Measurements from ENCODE around the gene PI4KA. TPM values are rescaled to one million over a fixed set of nuclear protein-coding genes. Genes with fewer than 3 reads are reported as not detected.
A peak's percentile ranks its signal among the peaks of the same experiment; 100 is the strongest.

The PI4KA gene
- total and polyA plus RNA-seq, 2 of the 13 experiments (the other 11 are each of a cell fraction or from before 2014, with no cell fraction given), result 27.4 to 56.4 TPM

- TF ChIP-seq ZBTB37 (CRISPR knock-in tag; IDR thresholded peaks at IDR 0.05) (peak; percentile 100), ZNF3 (CRISPR knock-in tag; IDR thresholded peaks at IDR 0.05) (0 out of 2 replicates have a peak, but pooled peaks have one; percentile 17), FOXM1 (CRISPR knock-in tag; IDR thresholded peaks at IDR 0.05) (no peak), ZNF557 (CRISPR knock-in tag; IDR thresholded peaks at IDR 0.05) (no peak), KMT2A (CRISPR knock-in tag; IDR thresholded peaks at IDR 0.05) (no peak), ZNF709 (CRISPR knock-in tag; IDR thresholded peaks at IDR 0.05) (no peak), THAP8 (CRISPR knock-in tag; IDR thresholded peaks at IDR 0.05; ENCODE audit: borderline replicate concordance) (no peak), EEA1 (CRISPR knock-in tag; IDR thresholded peaks at IDR 0.05; ENCODE audit: borderline replicate concordance) (no peak), TARDBP (CRISPR knock-in tag; IDR thresholded peaks at IDR 0.05) (peak; percentile 94), JUN (CRISPR knock-in tag; IDR thresholded peaks at IDR 0.05) (peak; percentile 94; the same call in 1 of the 2 replicates), PHF5A (CRISPR knock-in tag; IDR thresholded peaks at IDR 0.05; ENCODE audit: low read depth, unreplicated experiment) (peak; percentile 76), HOMEZ (CRISPR knock-in tag; IDR thresholded peaks at IDR 0.05; ENCODE audit: low read depth) (peak; percentile 38; the same call in 1 of the 2 replicates), ZNF766 (CRISPR knock-in tag; IDR thresholded peaks at IDR 0.05; ENCODE audit: borderline replicate concordance) (no peak), ZNF441 (CRISPR knock-in tag; IDR thresholded peaks at IDR 0.05; ENCODE audit: borderline replicate concordance) (no peak), ZNF792 (CRISPR knock-in tag; IDR thresholded peaks at IDR 0.05) (no peak; the same call in 1 of the 2 replicates), ZNF101 (CRISPR knock-in tag; IDR thresholded peaks at IDR 0.05; ENCODE audit: borderline replicate concordance, low read depth) (no peak), ZNF614 (CRISPR knock-in tag; IDR thresholded peaks at IDR 0.05; ENCODE audit: borderline replicate concordance) (peak; percentile 96), ZNF431 (CRISPR knock-in tag; IDR thresholded peaks at IDR 0.05; ENCODE audit: borderline replicate concordance, low read depth) (peak; percentile 47; the same call in 1 of the 2 replicates), RFX1 (IDR thresholded peaks at IDR 0.05) (no peak), ZEB1 (IDR thresholded peaks at IDR 0.05; ENCODE audit: insufficient replicate concordance, low read depth) (peak; percentile 90), ZNF362 (CRISPR knock-in tag; IDR thresholded peaks at IDR 0.05; ENCODE audit: borderline replicate concordance) (no peak), GMEB2 (CRISPR knock-in tag; IDR thresholded peaks at IDR 0.05; ENCODE audit: low read depth) (0 out of 2 replicates have a peak, but pooled peaks have one; percentile 28), SMARCE1 (IDR thresholded peaks at IDR 0.05; ENCODE audit: borderline replicate concordance) (no peak), IRX3 (CRISPR knock-in tag; IDR thresholded peaks at IDR 0.05; ENCODE audit: borderline replicate concordance, low read depth) (no peak)
Observed at GRCh38 chr22:20777420-20778177, 81.0 kb downstream of the PI4KA start (continued).

All from HepG2 (cell line).